HG02798 (cell line): Measurements from ENCODE around the gene MYH15.
A peak's percentile ranks its signal among the peaks of the same experiment; 100 is the strongest.

Experiments used
- ATAC-seq: cut with Tn5 transposase; IDR thresholded peaks from one replicate; pipeline ENCODE4 v1.9.1; 2021; ENCODE audit warnings: mild to moderate bottlenecking; ENCODE audit not compliant: unreplicated experiment, poor library complexity

The MYH15 gene

DNA sequence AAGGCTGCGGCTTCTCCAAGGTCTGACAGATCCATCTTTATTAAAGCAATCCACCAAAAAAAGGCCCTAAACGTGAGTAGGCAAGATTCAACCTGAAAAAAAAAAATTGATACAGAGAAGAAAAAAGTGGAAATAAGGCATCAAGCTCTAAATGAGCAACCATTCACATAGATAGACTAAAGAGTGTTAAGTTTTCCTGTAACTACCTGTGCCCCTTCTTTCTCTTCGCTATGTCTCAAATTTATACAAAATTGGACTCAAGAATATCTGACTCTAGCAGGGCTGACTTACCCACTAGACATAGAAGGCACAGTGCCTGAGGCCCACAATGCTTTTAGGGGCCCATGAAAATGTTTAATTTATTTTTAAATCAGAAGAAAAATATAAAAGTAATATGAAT is at the start of gene MYH15:
Gene MYH15 (minus strand): TSS at position 101 of the 400 bp plus-strand sequence. CDS start 66 bp downstream, at position 35.
- no peak for ATAC-seq

DNA sequence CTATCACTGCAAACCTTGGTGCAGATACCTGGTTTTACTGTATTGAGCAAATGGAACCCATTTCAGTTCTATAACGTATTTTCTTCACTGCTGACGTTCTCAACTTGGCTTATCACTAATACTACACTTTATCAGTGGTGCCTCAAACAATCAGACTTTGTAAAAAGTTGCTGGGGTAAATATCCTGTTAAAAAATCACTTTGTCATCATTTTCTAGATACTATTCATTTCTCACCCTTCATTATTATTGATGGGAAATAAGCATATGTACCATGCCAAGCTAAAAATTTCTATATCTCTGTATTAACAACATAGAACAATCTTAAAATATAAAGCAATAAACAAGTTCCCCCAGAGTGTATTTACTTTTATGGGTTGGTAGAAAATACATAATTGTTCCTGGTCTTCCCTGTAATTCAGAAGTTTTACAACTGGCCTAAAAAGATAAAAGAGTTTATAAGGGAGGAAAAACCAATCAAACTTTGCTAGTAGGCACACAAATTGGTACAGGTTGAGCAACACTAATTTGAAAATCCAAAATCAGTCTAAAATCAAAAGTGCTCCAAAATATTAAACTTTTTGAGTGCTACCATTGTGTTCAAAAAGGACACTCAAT is 45.7 kb upstream of the MYH15 start:
- ATAC-seq: no peak

DNA sequence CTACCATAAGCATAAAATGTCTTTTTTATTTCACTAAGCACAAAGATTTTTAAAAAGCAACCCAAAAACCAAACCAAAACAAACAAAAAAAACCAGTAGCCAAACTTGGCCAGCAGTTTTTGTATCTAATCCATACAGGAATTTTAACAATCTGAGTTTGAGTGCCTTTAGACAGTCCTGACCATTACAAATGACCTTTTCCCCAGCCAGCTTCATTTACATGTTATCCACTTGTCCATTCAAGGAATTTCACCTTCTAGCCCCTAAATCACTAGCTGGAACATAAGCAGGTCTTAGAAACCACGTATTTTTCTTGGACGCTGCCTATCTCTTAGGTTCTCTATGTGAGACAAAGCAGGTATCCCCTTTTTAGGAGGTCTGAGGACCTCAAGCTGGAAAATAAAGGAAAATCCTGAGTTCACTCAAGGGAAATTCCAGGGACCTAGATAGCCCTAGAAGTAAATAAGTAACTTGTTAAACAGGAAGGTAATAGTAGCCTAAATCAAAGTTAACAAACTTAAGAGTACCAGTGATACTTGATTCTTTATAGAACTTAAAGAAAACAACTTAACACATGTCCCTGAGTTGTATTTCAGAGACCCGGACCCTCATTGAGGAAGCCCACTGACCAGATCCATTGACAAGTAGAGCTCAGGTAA is 44.6 kb upstream of the MYH15 start:
- no peak for ATAC-seq

DNA sequence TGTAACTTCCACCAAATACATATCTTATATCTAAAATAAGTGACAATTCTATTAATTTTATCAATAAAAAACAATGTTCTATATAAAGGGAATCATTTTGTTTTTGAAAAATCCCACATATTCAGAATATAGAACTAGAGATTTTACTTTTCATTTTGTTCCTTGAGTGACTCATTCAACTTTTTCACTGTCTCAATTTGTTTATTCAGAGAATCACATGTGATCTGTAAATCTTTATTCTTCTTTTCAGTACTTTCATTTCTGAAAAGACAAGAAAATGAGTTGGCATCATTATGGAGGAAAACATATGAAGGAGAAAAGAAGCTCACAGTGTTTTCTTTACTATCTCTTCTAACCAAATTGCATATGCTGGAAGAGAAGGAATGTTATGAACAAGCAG is 43.8 kb upstream of the MYH15 start:
- no peak for ATAC-seq

DNA sequence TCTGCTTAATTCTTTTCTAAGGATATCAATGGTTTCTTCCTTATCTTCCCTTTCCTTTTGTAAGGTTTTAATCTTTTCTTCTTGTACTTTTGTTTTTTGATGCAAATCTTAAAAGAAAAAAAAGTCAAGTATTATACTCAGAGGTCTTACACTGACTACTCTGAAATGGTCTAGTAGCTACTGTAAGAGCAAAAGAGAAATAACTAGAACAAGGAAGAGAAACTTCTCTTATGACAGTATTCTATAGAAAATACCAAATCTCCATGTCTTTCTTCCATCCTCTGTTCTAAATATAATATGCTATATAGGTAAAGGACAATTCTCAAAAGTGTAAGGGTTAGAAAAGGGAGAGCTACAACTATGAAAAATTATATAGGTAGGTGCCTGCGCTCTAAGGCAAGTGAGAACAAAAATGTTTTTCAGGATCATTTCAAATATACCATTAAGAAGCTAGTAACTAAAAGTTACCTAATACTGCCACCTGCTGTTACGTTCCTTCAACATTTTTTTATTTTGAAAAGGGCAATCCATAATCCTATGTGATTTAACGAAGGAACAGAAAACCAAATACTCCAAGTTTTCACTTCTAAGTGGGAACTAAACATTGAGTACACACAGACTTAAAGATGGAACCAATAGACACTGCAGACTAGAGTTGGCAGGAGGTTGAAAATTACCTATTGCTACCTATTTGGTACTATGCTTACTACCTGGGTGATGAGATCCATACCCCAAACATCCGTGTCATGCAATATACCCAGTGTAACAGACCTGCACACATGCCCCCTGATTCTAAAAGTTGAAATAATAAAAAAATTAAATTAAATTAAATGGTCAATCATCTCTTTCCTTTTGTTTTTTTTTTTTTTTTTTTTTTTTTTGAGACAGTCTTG is 42.1 kb upstream of the MYH15 start:
- peak; percentile 70 for ATAC-seq

DNA sequence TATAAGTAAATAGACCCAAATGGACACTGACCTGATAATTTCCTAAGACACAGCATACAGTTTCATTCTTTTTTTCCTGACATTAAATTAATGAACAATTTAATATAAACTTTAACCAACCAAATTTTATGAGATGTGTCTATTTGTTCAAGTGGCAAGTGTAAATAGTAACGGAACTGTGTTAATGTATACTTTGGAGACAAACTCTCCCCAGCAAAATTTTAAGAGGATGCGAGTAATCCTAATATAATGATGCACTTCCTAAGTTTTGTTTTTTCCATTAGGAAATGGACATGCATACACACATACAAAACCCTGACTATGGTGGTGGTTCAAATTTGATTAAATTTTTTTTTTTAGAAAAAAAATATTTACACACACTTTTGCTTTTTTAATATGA is 38.5 kb upstream of the MYH15 start:
- no peak for ATAC-seq

DNA sequence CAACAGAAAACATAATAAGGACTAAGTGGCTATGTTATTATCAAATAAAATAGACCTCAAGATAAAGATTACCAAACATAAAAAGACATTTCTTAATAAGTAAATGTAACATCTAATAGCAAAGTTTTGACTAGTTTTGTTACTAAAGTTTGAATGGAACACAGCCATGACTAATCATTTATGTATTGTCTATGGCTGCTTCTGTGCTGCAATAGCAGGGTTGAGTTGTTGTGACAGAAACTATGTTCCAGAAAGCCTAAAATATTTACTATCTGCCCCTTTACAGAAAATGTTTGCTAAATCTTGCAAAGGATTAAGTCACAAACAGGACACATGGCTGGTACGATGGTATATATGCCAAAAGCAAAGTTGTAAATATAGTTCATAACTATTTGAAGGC is 37.9 kb upstream of the MYH15 start:
- ATAC-seq: no peak

DNA sequence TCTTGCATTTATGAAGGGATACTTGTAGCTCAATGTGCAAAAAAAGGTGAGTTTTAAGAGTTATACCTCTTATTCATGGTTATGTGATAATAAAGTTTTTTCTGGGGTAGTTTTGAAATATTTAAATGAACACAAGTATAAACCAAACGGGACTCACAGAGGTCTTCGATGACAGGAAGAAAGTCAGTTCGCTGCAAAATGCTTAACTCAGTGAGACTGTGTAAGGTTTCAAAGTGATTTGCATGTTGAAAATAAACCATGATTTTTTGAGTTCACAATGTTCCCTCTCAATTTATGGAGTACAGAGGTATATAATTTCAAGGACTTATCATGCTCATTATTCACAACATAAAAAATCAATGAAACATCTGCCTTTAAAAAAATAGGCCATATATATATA is 36.3 kb upstream of the MYH15 start:
- peak; percentile 57 for ATAC-seq

DNA sequence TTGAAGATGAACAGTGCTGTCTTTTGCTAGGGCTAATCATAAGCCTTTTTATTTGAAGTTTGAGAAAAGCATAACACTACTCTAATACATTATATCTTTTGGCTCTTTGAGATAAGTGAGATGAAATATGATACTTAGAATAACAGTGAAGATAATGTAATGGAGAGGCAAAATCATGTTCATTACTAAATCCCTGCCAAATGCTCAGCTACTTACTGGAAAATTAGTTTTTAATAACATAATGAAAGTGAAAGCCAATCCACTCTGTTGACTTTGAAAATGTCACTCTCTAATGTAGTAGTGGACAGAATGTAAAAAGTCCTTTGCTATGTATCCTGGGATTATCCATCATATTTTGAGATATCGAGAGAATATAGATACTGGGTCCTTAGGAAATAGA is 35.9 kb upstream of the MYH15 start:
- peak; percentile 62 for ATAC-seq

DNA sequence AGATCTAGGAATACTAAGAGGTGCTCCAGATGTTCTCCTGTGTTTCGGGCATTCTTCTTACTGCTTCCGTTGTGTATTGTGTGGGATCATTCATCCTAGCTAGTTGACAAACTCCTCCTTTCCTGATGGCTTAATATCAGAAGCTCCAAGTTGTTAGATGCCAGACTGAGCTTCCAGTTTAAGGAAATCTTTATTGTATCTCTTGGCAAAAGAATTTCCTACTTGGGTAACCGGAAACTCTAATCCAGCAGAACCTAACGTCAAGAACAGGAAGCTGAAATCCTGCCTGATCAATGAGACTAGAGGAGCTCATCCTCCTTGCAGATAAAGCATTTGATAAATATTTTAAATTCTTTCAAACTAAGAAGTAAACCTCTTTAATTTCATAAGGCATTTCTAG is 27.7 kb upstream of the MYH15 start:
- no peak for ATAC-seq

DNA sequence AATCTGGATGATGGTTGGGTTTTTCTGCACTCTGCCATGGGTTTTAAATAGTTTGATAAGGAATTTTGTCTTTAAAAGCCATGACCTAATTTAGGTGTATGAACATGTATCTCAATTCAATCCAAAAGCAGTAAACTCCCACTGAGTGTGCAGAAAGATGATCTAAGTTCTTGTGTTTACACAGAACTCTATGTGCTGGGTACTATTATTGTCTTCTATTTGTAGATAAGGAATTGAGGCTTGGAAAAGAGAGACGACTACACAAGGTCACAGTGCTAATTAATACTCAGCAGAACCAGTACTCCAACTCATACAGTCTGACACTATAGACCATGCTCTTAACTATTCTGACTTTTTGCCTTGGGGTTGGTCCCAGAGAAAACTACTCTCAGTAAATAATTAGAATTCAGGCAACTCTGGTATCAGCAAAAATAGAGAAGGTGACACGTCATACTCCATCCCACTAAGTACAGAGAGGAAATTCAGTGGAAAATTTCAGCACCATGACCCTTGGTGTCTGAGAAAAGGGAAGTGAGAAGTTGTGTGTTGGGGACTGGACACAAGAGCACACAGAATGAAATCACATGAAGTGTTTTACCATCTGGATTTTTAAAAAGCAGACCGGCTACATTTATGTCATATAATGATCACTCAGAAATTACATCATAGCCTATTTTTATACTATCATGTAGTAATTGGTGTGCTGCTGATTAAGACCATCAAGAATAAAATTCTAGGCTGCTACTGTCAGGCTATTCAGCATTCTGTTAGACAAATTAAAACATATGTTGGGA is 18.3 kb upstream of the MYH15 start:
- ATAC-seq: peak; percentile 95

DNA sequence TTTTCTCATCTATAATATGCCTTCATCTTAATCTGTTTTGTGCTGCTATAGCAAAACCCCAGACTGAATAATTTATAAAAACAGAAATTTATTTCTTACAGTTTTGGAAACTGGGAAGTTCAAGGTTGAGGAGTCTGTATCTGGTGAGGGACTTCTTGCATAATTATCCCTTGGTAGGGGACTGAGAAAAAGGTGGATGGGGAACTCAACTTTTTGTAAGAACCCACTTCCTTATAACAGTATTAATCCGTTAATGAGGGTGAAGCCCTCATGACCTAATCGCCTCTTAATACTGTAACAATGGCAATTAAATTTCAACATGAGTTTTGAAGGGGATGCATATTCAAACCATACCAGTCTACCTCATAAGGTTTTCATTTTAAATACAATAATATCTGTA is 17.4 kb upstream of the MYH15 start:
- ATAC-seq: no peak

DNA sequence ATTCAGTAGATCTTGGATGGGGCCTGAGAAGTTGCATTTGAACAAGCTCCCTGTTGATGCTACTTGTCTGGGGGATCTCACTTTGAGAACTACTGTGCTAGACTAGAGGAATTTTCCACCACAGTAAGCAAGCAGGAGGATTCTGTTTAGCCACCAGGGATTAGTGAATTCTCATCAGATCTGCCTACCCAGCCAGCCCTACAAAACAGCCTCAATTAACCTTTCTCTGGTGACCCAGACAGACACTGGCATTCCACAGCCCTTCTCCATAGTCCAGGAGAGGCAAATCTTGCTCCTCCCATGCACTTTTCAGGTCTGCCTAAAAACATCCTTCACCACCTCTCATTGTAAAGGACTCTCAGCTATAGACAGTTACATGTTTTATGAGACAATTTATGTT is 16.7 kb upstream of the MYH15 start:
- ATAC-seq: no peak

DNA sequence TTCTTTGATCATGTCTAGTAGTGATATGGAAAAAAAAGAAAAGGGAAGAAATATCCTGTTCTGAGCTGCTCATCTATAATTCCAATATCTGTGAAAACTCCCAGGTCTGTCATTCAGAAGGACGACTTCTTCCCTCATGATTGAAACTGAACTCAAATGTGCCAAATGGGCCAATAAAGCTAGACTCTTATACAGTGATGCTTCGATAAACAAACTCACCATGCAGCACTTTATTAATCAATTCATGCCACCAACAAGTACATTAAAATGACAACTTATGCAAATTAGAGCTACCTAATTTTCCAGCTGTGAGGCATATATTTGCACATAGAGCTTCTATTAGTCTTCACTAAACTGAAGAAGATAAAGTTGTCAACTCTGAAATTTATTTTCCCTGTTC is 15.6 kb upstream of the MYH15 start:
- no peak for ATAC-seq

DNA sequence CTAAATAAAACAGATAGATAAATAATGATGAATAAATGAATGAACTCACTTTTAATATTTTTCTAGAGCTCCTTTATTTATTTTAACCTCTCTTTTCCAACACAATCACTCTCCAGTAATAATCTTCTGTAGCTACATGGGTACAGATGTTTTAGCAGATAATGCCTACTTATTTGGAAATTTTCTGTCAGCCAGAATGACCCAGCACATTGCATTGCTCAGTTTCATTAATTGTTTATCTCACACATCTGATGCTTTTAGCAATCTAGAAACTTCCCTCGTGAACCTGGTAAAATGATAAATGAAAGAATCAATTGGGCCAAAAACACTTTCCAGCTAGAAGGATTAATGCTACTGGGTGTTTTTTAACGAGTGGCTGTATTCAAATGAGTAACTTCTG is 14.9 kb upstream of the MYH15 start:
- no peak for ATAC-seq

DNA sequence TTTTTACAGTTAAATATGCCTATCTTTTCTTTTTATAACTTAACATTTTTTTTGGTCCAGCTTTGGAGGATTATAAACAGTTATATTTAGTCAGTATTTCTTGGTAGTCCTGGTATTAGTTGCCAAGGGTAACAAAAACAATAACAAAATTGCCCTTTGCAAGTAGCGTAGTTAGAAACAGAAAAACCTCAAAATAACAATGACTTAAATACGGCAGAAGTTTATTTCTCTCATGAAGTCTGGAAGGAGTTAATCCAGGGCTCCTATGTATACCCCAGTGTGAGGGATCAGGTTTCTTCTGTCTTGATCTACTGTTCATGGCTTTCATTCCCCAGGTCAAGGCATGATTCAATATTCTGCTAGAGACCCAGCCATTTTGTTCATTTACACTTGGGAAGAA is 14.1 kb upstream of the MYH15 start:
- no peak for ATAC-seq

DNA sequence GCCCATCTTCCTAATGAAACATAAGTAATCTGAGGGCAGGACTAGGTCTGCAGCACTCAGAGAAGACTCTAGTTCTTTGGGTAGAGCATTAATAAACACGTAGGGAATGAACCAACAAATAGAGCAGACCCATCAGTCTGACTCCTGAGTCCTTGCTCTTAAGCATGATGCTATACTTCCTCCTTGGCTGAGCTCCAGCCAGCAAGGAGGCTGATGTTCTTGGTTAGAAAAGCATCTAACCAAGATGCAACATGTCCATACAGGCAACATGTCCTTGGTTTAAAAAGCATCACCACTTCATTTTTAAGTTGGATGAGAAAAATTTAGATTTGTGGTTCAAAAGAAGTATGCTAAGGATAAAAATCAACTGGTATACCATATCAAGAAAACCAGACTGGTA is 8.5 kb upstream of the MYH15 start:
- no peak for ATAC-seq

DNA sequence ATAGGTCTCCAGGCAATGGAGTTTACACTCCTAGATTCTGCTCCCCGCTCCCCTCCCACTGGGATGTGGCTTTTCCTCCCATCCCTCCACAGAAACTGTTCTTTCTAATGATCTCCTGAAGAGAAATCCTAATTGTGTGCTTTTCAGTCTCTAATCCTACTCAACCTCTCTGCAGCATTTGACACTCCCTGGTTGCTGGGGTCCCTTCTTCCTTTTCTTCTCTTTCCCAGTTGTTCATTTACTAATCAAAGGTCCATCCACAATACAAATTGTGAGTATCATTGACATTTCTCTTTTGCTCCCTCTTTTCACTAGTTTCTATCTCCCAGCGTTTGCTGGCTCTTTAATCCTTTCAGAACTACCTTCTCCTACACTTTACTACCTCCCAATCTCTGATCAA is 6.5 kb upstream of the MYH15 start:
- ATAC-seq: no peak

DNA sequence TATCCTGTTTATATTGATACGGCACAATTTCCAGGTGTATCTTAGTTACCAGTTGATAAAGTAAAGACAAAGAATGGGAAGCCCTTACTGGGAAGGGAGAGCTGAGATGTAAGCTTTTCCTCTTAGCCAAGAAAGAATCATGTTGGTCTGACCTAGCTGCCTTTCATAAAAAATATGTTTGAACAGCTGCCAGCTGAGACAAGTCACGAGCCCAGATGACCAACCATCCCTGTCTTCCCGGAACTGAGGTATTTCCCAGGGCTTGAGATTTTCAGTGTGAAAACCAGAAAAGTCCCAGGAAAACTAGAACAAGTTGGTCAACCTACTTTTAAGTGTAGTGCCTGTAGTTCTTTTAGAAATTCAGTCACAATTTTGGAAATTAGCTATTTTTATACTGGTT is 3.6 kb upstream of the MYH15 start:
- no peak for ATAC-seq

DNA sequence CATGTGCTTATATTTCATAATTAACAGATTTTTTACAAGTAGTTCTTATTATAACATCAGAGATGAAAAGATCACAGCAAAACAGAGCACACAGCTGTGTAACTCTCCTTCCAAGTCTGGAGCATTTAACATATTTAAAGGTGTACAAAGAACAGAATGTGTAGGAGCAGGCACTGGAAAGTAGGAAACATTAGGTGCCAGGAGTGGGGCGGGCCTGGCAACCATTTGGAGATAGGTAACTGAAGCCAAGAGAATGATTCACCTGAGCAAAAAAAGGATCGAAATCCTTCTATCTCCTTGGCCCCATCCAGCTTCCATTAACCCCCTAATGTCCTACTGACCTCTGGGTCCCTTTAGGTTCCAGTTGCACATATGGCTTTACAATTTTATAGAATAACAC is 2.3 kb upstream of the MYH15 start:
- no peak for ATAC-seq

DNA sequence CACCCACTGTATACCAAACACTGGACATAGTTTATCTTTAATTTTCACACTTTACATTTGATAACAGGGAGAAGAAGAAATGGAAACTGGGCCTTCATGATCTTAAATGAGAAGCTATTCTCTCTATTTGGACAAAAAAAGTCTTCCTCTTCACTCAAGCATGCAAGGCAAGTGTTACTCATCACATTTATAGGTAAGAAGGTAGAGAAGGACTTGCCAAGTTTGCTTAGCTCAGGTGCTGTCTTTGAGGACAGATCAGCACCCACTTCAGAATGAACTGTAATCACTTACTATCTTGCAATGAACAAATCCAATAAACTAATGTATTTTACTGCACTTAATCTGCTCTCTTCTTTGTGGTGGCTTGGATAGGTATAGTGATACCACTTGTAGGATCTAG is 1.1 kb upstream of the MYH15 start:
- ATAC-seq: no peak
